GM12801 (cell line): ENCODE data around the gene GPR68.

ENCODE experiments used
- CTCF ChIP-seq: IDR thresholded peaks from one replicate; pipeline ENCODE4 v1.5.1; 2011; ENCODE audit warnings: control low read depth; ENCODE audit not compliant: insufficient read length; ENCODE audit errors: extremely low read depth

Gene GPR68

GRCh38 chr14:91244501-91244901 lies at the start of gene GPR68:
Gene GPR68, minus strand, starts transcription at chr14:91244704. Its CDS starts 9,654 bp downstream, at chr14:91235050.
- no peak for TF ChIP-seq CTCF

GRCh38 chr14:91294153-91294552 lies 49.6 kb upstream of the GPR68 start:
- no peak for TF ChIP-seq CTCF

GRCh38 chr14:91293281-91293680 lies 48.8 kb upstream of the GPR68 start:
- no peak for TF ChIP-seq CTCF

- no peak for TF ChIP-seq CTCF
These were observed 48.0 kb upstream of the GPR68 start for GRCh38 chr14:91292491-91292890.

- TF ChIP-seq CTCF, result no peak
These were observed 47.4 kb upstream of the GPR68 start for GRCh38 chr14:91291786-91292405.

- TF ChIP-seq CTCF, result no peak
These were observed 46.5 kb upstream of the GPR68 start for GRCh38 chr14:91290986-91291385.

GRCh38 chr14:91289464-91289863 lies 45.0 kb upstream of the GPR68 start:
- TF ChIP-seq CTCF, result no peak
